ENCODE data around the gene LRSAM1.

LRSAM1 gene

DNA sequence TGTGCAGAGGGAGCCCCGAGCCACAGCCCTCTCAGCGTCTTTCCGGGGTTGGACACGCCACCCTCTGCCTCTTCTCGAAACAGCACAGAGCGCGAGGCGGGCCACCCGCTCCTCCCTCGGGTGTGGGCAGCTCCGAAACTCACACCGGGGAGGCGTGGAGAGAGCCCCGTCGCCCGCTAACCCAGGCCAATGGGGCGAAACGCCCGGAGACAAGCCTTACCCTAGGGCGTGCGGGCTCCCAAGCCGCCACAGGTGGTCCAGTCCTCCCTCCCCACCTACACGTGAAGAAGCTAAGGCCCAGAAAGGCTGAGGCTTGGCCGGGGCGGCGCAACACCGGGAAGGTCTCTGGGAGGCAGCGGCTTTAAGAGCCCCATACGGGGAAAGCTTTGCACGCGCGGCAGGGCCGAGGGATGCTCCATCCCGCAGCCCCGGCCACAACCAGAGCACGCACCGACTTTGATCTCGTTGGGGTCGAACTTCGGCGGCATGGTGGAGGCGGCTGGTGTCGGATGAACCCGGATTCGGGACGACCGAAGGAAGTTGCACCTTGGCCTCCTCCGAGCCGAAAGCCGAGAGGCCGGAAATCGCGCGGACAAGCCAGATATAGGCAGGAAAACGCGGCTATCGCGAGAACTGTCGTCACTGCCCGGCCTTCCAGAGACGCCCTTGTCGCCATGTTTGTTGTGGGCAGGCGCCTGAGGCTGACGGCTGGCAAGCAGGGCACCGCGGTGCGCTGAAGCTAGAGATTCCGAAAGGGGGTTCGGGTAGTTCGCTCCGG lies at the start of gene LRSAM1, which contains the start of gene RPL12:
TSS of gene LRSAM1 (plus strand) at position 681 of the 778 bp plus-strand sequence. CDS start 3,018 bp downstream, outside the sequence.
TSS of gene RPL12 (minus strand) at position 577 of the 778 bp plus-strand sequence. CDS start at position 488, 89 bp downstream.
- DNase-seq (ENCODE audit: low read depth), result peak; percentile 94
- TF ChIP-seq, protein P1, sequence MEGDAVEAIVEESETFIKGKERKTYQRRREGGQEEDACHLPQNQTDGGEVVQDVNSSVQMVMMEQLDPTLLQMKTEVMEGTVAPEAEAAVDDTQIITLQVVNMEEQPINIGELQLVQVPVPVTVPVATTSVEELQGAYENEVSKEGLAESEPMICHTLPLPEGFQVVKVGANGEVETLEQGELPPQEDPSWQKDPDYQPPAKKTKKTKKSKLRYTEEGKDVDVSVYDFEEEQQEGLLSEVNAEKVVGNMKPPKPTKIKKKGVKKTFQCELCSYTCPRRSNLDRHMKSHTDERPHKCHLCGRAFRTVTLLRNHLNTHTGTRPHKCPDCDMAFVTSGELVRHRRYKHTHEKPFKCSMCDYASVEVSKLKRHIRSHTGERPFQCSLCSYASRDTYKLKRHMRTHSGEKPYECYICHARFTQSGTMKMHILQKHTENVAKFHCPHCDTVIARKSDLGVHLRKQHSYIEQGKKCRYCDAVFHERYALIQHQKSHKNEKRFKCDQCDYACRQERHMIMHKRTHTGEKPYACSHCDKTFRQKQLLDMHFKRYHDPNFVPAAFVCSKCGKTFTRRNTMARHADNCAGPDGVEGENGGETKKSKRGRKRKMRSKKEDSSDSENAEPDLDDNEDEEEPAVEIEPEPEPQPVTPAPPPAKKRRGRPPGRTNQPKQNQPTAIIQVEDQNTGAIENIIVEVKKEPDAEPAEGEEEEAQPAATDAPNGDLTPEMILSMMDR (conservative IDR thresholded peaks at IDR 0.05; ENCODE audit: control insufficient read depth, insufficient read depth, low read depth, low read length), result no peak
- H3K4me3 ChIP-seq (ENCODE audit: control insufficient read depth, low read depth, low read length), result peak within 1 kb of the TSS; percentile 98

DNA sequence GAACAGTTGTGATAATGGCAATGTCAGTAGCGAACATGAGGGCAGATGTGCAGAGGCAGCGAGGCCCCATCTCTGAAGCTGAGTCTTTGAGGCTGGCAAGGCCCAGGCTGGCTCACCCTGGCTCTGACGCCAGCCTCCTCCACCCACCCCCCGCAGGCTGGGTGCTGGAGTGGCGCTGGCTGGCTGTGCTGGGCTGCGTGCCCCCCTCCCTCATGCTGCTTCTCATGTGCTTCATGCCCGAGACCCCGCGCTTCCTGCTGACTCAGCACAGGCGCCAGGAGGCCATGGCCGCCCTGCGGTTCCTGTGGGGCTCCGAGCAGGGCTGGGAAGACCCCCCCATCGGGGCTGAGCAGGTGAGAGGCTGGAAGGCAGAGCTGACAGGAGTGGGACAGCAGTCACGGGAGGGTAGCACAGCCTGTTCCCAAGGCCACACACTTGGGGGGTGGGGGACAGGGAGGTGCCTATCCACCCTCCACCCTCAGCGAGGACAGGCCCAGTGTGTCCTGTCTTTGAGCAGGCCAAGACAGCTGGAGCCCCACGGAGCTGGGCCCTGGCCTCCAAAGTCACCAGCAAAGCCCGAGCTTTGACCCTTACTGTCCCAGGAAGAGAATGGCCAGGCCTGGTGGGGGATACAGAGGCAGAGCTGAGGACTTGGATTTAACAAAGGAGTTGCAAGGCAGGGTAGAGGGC lies 48.8 kb upstream of the LRSAM1 start:
- H3K4me3 ChIP-seq (ENCODE audit: control insufficient read depth, low read depth, low read length), result no peak overlapping the region
- DNase-seq (ENCODE audit: low read depth), result no peak
- TF ChIP-seq, protein P1 (conservative IDR thresholded peaks at IDR 0.05; ENCODE audit: control insufficient read depth, insufficient read depth, low read depth, low read length), result no peak

DNA sequence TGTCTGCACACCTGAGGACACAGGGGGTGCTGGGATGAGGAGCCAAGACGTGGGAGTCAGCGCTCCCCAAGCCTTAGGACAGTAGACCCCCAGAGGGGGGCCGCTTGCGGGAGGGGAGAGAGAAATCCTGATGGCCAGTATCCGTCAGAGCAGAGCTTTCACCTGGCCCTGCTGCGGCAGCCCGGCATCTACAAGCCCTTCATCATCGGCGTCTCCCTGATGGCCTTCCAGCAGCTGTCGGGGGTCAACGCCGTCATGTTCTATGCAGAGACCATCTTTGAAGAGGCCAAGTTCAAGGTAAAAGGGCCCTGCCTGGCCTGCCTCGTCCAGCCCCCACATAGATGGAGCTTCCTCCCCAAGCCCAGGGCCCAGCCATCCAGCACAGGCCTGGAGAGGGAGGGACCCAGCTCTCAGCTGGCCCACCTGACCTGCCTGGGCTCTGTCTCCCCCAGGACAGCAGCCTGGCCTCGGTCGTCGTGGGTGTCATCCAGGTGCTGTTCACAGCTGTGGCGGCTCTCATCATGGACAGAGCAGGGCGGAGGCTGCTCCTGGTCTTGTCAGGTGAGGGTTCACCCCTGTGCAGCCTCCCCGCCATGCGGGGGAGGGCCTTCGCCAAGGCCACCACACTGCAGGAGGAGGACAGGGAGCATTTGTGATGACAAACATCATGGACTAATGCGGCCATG lies 47.7 kb upstream of the LRSAM1 start:
- TF ChIP-seq, protein P1 (conservative IDR thresholded peaks at IDR 0.05; ENCODE audit: control insufficient read depth, insufficient read depth, low read depth, low read length), result no peak
- no peak for DNase-seq (ENCODE audit: low read depth)
- no peak overlapping the region for H3K4me3 ChIP-seq (ENCODE audit: control insufficient read depth, low read depth, low read length)

DNA sequence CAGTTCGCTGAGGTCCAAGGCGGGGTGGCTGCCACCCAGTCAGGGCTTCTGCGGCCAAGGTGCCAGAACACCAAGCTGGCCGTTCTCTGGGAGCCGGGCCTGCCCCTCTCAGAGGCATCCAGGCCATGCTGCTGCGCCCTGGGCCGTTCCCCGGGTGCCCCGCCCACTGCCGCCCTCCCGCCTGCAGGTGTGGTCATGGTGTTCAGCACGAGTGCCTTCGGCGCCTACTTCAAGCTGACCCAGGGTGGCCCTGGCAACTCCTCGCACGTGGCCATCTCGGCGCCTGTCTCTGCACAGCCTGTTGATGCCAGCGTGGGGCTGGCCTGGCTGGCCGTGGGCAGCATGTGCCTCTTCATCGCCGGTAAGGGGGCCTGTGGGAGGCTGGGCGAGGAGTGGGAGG lies 46.7 kb upstream of the LRSAM1 start:
- TF ChIP-seq, protein P1 (conservative IDR thresholded peaks at IDR 0.05; ENCODE audit: control insufficient read depth, insufficient read depth, low read depth, low read length), result no peak
- no peak for DNase-seq (ENCODE audit: low read depth)

DNA sequence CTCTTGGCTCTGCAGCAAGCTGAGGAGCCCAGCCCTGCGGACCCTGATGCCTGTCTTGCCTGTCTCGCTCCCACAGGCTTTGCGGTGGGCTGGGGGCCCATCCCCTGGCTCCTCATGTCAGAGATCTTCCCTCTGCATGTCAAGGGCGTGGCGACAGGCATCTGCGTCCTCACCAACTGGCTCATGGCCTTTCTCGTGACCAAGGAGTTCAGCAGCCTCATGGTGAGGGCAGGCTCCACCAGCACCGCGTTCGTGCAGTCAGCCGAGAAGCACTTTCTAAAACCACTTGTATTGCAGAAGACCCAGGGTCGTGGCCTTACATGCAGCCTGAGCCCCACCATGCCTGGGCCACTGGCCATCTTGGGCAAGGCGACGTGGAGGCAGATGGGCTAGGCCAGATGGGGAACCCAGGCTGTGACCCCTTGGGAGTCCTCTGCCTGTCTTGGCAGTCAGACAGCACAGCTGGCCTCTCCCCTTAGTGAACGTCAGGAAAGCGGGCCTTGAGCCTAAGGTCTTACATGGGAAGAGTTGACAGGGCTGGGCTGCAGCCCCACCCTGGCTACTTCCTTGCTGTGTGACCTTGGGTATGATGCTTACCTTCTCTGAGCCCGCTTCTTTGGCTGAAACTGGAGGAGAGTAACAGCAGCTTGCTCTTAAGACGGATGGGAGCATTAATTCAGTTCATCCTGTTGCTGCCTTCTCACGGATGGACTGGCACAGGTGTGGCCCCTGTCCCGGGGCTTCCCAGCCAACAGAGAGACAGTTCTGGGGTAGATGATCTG lies 45.8 kb upstream of the LRSAM1 start:
- no peak overlapping the region for H3K4me3 ChIP-seq (ENCODE audit: control insufficient read depth, low read depth, low read length)
- no peak for DNase-seq (ENCODE audit: low read depth)
- TF ChIP-seq, protein P1 (conservative IDR thresholded peaks at IDR 0.05; ENCODE audit: control insufficient read depth, insufficient read depth, low read depth, low read length), result no peak

More for the DNA sequence above, 46.7 kb upstream of the LRSAM1 start:
- H3K4me3 ChIP-seq (ENCODE audit: control insufficient read depth, low read depth, low read length), result no peak overlapping the region
